Lower leg skin (tissue), 3 donors: ENCODE measurements around the gene SELENOF.

ENCODE experiments used
- CTCF ChIP-seq, 3 donors: fragments of 450-650 bp; IDR thresholded peaks; one replicate each; pipeline ENCODE4 v1.5.1; 2016; ENCODE audit warnings: antibody characterized with exemption in 3 of 3, mild to moderate bottlenecking in 3 of 3, moderate library complexity in 2 of 3
- POLR2A ChIP-seq, 2 donors: fragments of 450-650 bp; IDR thresholded peaks; one replicate each; pipeline ENCODE4 v1.6.1; 2016 to 2017; ENCODE audit warnings: antibody characterized with exemption in 2 of 2, mild to moderate bottlenecking in 1 of 2, moderate library complexity in 1 of 2

GRCh38 chr1:86845514-86845913 lies 68.4 kb downstream of the SELENOF start:
- TF ChIP-seq CTCF (IDR thresholded peaks at IDR 0.05) (no peak), POLR2A (IDR thresholded peaks at IDR 0.05) (no peak)
